Vagina (tissue), 2 donors: ENCODE results near the gene TBC1D22A. TPM values are rescaled to one million over a fixed set of nuclear protein-coding genes. Genes with fewer than 3 reads are reported as not detected.

ENCODE experiments used
- DNase-seq, 2 donors: peaks; one replicate each; pipeline ENCODE4 v3.0.0-alpha.2; 2017; ENCODE audit errors: extremely low spot score in 2 of 2
- H3K27ac ChIP-seq: fragments of 200-600 bp; sonication (generic); one replicate; pipeline ENCODE4 v1.5.1; 2019
- H3K27me3 ChIP-seq: fragments of 200-600 bp; sonication (generic); one replicate; pipeline ENCODE4 v1.5.1; 2019
- H3K36me3 ChIP-seq, 2 donors: fragments of 200-600 bp; sonication (generic); one replicate each; pipeline ENCODE4 v1.5.1; 2017 to 2019
- H3K4me1 ChIP-seq: fragments of 200-600 bp; sonication (generic); one replicate; pipeline ENCODE4 v1.5.1; 2019
- H3K4me3 ChIP-seq, 2 donors: fragments of 200-600 bp; sonication (generic); 1 replicate in 1 of 2; 2 replicates in 1 of 2; pipeline ENCODE4 v1.5.1; 2016 to 2019
- H3K9me3 ChIP-seq: fragments of 200-600 bp; sonication (generic); one replicate; pipeline ENCODE4 v1.5.1; 2019
- POLR2A ChIP-seq, 2 donors: fragments of 450-650 bp; IDR thresholded peaks; one replicate each; pipeline ENCODE4 v1.6.1; 2017; ENCODE audit warnings: antibody characterized with exemption in 2 of 2, mild to moderate bottlenecking in 2 of 2, moderate library complexity in 2 of 2
- POLR2AphosphoS5 ChIP-seq, 2 donors: sonication (generic); formaldehyde crosslinking; IDR thresholded peaks; one replicate each; pipeline ENCODE4 v1.9.0; 2017; ENCODE audit warnings: antibody characterized with exemption in 2 of 2, mild to moderate bottlenecking in 2 of 2, low read depth in 1 of 2; ENCODE audit not compliant: insufficient read depth in 1 of 2
- intact Hi-C: fragments of 100-400 bp; cut with DNase I; formaldehyde crosslinking; loops from one replicate; pipeline ENCODE4 v1.15.1; 2023
- total RNA-seq: library from RNA; depleted of rRNA; stranded (reverse); fragments of >200 nt; gene quantifications from one replicate; pipeline ENCODE4 v1.2.3, GENCODE V29; 2016
- TF ChIP-seq, protein P1 (sequence below), 3 experiments: fragments of 450-650 bp in 2 of 3; fragments of 200-600 bp in 1 of 3; sonication (generic) in 1 of 3; IDR thresholded peaks; one replicate each; pipeline ENCODE4 v1.5.1; 2017 to 2019; ENCODE audit warnings: antibody characterized with exemption in 3 of 3, mild to moderate bottlenecking in 2 of 3, moderate library complexity in 2 of 3

TBC1D22A gene
- total RNA-seq, 1 donor from 2014 or later: 38.3 TPM

GRCh38 chr22:47106806-47107205 lies 344.4 kb downstream of the TBC1D22A start:
- no peaks in the 10 kb centered on the region for H3K36me3 ChIP-seq
- no peaks in the 10 kb centered on the region for H3K4me1 ChIP-seq
- no peak overlapping the region for H3K27ac ChIP-seq
- TF ChIP-seq, protein P1, sequence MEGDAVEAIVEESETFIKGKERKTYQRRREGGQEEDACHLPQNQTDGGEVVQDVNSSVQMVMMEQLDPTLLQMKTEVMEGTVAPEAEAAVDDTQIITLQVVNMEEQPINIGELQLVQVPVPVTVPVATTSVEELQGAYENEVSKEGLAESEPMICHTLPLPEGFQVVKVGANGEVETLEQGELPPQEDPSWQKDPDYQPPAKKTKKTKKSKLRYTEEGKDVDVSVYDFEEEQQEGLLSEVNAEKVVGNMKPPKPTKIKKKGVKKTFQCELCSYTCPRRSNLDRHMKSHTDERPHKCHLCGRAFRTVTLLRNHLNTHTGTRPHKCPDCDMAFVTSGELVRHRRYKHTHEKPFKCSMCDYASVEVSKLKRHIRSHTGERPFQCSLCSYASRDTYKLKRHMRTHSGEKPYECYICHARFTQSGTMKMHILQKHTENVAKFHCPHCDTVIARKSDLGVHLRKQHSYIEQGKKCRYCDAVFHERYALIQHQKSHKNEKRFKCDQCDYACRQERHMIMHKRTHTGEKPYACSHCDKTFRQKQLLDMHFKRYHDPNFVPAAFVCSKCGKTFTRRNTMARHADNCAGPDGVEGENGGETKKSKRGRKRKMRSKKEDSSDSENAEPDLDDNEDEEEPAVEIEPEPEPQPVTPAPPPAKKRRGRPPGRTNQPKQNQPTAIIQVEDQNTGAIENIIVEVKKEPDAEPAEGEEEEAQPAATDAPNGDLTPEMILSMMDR (IDR thresholded peaks at IDR 0.05): no peak
- TF ChIP-seq POLR2A (IDR thresholded peaks at IDR 0.05) (no peak), POLR2AphosphoS5 (IDR thresholded peaks at IDR 0.05; ENCODE audit: insufficient read depth in 1 of 2, low read depth in 1 of 2) (no peak)
- H3K4me3 ChIP-seq: no peak overlapping the region
- DNase-seq: no peak
- no peaks in the 10 kb centered on the region for H3K27me3 ChIP-seq
- intact Hi-C loops: no loop called here
- H3K9me3 ChIP-seq: no peaks in the 10 kb centered on the region

DNA sequence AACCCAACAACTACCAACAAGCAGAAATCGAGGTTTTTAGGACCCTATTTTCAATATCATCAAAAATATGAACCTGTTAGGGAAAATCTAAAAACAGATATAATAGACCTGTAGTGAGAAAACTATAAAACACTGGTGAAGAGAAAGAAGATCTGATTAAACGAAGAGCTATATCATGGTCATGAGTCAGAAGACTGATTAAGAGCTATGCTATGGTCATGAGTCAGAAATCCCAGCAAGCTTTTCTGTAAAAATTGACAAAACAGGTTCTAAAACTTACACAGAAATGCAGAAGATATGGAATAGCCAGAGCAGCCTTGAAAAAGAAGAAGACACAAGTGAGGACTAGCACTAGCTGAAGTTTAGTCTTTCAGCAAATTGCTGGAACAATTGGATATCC lies 345.0 kb downstream of the TBC1D22A start:
- H3K27ac ChIP-seq: no peak overlapping the region
- H3K4me1 ChIP-seq: no peaks in the 10 kb centered on the region
- H3K36me3 ChIP-seq: no peaks in the 10 kb centered on the region
- intact Hi-C loops: no loop called here
- no peaks in the 10 kb centered on the region for H3K27me3 ChIP-seq
- no peaks in the 10 kb centered on the region for H3K9me3 ChIP-seq
- DNase-seq: no peak
- H3K4me3 ChIP-seq: no peak overlapping the region
- TF ChIP-seq POLR2A (IDR thresholded peaks at IDR 0.05) (no peak), POLR2AphosphoS5 (IDR thresholded peaks at IDR 0.05; ENCODE audit: insufficient read depth in 1 of 2, low read depth in 1 of 2) (peak in 1 of 2 donors; percentile 30)
- TF ChIP-seq, protein P1 (IDR thresholded peaks at IDR 0.05): no peak

GRCh38 chr22:47110817-47111443 lies 348.5 kb downstream of the TBC1D22A start:
- Histone ChIP-seq H3K4me1 (no peaks in the 10 kb centered on the region), H3K27ac (no peak overlapping the region), H3K27me3 (no peaks in the 10 kb centered on the region), H3K4me3 (no peak overlapping the region), H3K9me3 (no peaks in the 10 kb centered on the region), H3K36me3 (no peaks in the 10 kb centered on the region)
- intact Hi-C loops: no loop called here
- TF ChIP-seq POLR2AphosphoS5 (IDR thresholded peaks at IDR 0.05; ENCODE audit: insufficient read depth in 1 of 2, low read depth in 1 of 2): no peak
- TF ChIP-seq, protein P1 (IDR thresholded peaks at IDR 0.05): no peak
- TF ChIP-seq POLR2A (IDR thresholded peaks at IDR 0.05): no peak
- DNase-seq: no peak

DNA sequence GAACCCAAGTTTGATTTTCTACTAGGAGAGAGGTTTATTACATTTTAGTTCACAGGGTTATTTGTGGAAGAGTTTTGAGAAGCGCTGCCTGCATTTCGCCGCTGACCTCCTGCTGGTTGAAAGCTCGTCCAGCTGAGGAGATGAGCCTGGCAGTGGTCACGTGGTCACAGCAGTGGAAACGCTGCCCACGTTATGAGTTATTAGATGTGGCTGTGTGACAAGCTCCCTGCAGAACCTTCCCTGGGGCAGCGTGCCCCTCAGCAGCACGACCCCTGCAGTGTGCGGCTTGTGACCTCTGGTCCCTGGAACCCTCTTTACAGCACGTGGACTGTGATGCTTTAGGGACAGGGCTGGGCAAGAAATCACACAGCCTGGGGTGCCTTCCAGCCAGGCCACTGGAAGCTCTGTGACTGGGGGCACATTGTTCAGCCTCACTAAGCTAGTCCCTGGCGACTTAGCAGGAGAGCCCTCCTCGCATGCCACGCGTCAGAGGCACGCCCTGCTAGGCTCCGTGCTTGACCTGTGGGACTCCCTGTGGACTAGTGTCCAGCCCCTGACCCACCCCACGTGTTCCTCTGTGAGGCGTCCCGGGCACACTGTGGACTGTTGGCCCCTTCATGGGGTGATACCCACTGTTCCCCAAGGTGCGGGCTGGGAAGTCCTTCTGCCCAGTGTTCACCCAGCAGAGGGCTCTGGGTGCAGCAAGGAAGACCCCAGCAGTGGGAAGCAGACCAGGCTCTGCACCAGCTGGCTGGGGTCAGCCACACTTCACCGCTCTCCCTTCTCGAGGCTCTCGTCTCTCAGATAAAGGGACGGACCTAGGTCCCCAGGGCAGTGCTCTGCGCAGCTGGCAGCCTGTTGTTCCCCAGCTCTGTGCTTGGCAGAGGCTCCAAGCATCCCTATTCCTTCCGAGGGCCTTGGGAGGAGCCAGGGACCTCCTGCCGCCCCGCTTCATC lies 349.5 kb downstream of the TBC1D22A start:
- no peak for DNase-seq
- intact Hi-C loops: no loop called here
- no peaks in the 10 kb centered on the region for H3K9me3 ChIP-seq
- TF ChIP-seq, protein P1 (IDR thresholded peaks at IDR 0.05): no peak
- TF ChIP-seq POLR2AphosphoS5 (IDR thresholded peaks at IDR 0.05; ENCODE audit: insufficient read depth in 1 of 2, low read depth in 1 of 2) (no peak), POLR2A (IDR thresholded peaks at IDR 0.05) (no peak)
- no peak overlapping the region for H3K27ac ChIP-seq
- no peaks in the 10 kb centered on the region for H3K27me3 ChIP-seq
- H3K4me1 ChIP-seq: no peaks in the 10 kb centered on the region
- H3K36me3 ChIP-seq: no peaks in the 10 kb centered on the region
- no peak overlapping the region for H3K4me3 ChIP-seq
